Measurements from ENCODE around the gene ZNF396.

- TF ChIP-seq CTCF (IDR thresholded peaks at IDR 0.05) (no peak), POLR2A (IDR thresholded peaks at IDR 0.05) (no peak)
Measured at GRCh38 chr18:35352778-35353177, 24.4 kb downstream of the ZNF396 start.
